GM18498 (cell line): ENCODE data around the gene HMCN1.
"Not testable (repeated sequence)": the region's sequence is repeated elsewhere in the genome, so short reads cannot be mapped to it uniquely, and the experiment has no call there.

Experiments
- ATAC-seq: cut with Tn5 transposase; IDR thresholded peaks from one replicate; pipeline ENCODE4 v1.9.1; 2021; ENCODE audit warnings: mild to moderate bottlenecking, moderate library complexity; ENCODE audit not compliant: unreplicated experiment

Gene HMCN1

GRCh38 chr1:186183970-186184628 is 449.9 kb downstream of the HMCN1 start:
- ATAC-seq = peak; percentile 70

- not testable (repeated sequence) for ATAC-seq
These were observed 452.1 kb downstream of the HMCN1 start for GRCh38 chr1:186186251-186186650.

GRCh38 chr1:186187601-186188000 is 453.4 kb downstream of the HMCN1 start:
- peak; percentile 51 for ATAC-seq

- peak; percentile 17 for ATAC-seq
These were observed 453.9 kb downstream of the HMCN1 start for GRCh38 chr1:186188004-186188539.

- no peak for ATAC-seq
These were observed 454.5 kb downstream of the HMCN1 start for GRCh38 chr1:186188736-186189135.

GRCh38 chr1:186189156-186189555 is 455.0 kb downstream of the HMCN1 start:
- no peak for ATAC-seq

GRCh38 chr1:186191511-186191910 is 457.3 kb downstream of the HMCN1 start:
- no peak for ATAC-seq

GRCh38 chr1:186193224-186193623 is 459.0 kb downstream of the HMCN1 start:
- ATAC-seq = no peak

- peak; percentile 94 for ATAC-seq
These were observed 460.0 kb downstream of the HMCN1 start for GRCh38 chr1:186194107-186194756.

GRCh38 chr1:186195377-186195931 is 461.3 kb downstream of the HMCN1 start:
- no peak for ATAC-seq

- no peak for ATAC-seq
These were observed 468.1 kb downstream of the HMCN1 start for GRCh38 chr1:186202271-186202764.

- no peak for ATAC-seq
These were observed 468.6 kb downstream of the HMCN1 start for GRCh38 chr1:186202776-186203175.

- ATAC-seq = no peak
These were observed 471.9 kb downstream of the HMCN1 start for GRCh38 chr1:186206048-186206570.

- no peak for ATAC-seq
These were observed 473.3 kb downstream of the HMCN1 start for GRCh38 chr1:186207391-186208085.

- ATAC-seq = no peak
These were observed 474.4 kb downstream of the HMCN1 start for GRCh38 chr1:186208405-186209129.

GRCh38 chr1:186210258-186210657 is 476.1 kb downstream of the HMCN1 start:
- no peak for ATAC-seq

- not testable (repeated sequence) for ATAC-seq
These were observed 477.4 kb downstream of the HMCN1 start for GRCh38 chr1:186211583-186211982.

GRCh38 chr1:186212568-186213224 is 478.5 kb downstream of the HMCN1 start:
- peak; percentile 93 for ATAC-seq

- no peak for ATAC-seq
These were observed 479.0 kb downstream of the HMCN1 start for GRCh38 chr1:186213225-186213607.

- no peak for ATAC-seq
These were observed 480.6 kb downstream of the HMCN1 start for GRCh38 chr1:186214791-186215190.
